NCI-H460 (cell line): ENCODE measurements around the gene CD101. TPM values are rescaled to one million over a fixed set of nuclear protein-coding genes. Genes with fewer than 3 reads are reported as not detected.

ENCODE experiments used
- DNase-seq: peaks from one replicate; pipeline ENCODE4 v3.0.0-alpha.2; 2016; ENCODE audit warnings: low read depth; ENCODE audit errors: extremely low read depth
- total RNA-seq: library from RNA; depleted of rRNA; stranded (reverse); fragments of >200 nt; shearing (Covaris generic); gene quantifications from 2 replicates; pipeline ENCODE4 v1.2.3, GENCODE V29; 2014

The CD101 gene
- total RNA-seq, 1 experiment from 2014 or later: 0.17 TPM

GRCh38 chr1:117010310-117010969, 8.9 kb downstream of the CD101 start:
- DNase-seq: no peak

- no peak for DNase-seq
These were observed 9.8 kb downstream of the CD101 start for GRCh38 chr1:117011334-117011733.

- DNase-seq: no peak
These were observed 11.8 kb downstream of the CD101 start for GRCh38 chr1:117013309-117013858.

- no peak for DNase-seq
These were observed 12.6 kb downstream of the CD101 start for GRCh38 chr1:117014209-117014608.

- DNase-seq: no peak
These were observed 14.2 kb downstream of the CD101 start for GRCh38 chr1:117015724-117016123.

GRCh38 chr1:117017062-117017461, 15.5 kb downstream of the CD101 start:
- DNase-seq: no peak

GRCh38 chr1:117017648-117018047, 16.1 kb downstream of the CD101 start:
- no peak for DNase-seq

GRCh38 chr1:117020526-117021156, 19.1 kb downstream of the CD101 start:
- DNase-seq: no peak

GRCh38 chr1:117022114-117022513, 20.6 kb downstream of the CD101 start:
- no peak for DNase-seq

- no peak for DNase-seq
These were observed 24.0 kb downstream of the CD101 start for GRCh38 chr1:117025568-117025967.

- no peak for DNase-seq
These were observed 24.8 kb downstream of the CD101 start for GRCh38 chr1:117026361-117026760.

- DNase-seq: no peak
These were observed 28.1 kb downstream of the CD101 start for GRCh38 chr1:117029685-117030084.

GRCh38 chr1:117030271-117030877, 28.8 kb downstream of the CD101 start:
- DNase-seq: no peak

GRCh38 chr1:117032266-117032665, 30.7 kb downstream of the CD101 start:
- DNase-seq: no peak

- no peak for DNase-seq
These were observed 31.4 kb downstream of the CD101 start for GRCh38 chr1:117032681-117033539.

GRCh38 chr1:117033772-117034171, 32.2 kb downstream of the CD101 start:
- DNase-seq: no peak

GRCh38 chr1:117034791-117035290, 33.3 kb downstream of the CD101 start:
- no peak for DNase-seq

GRCh38 chr1:117036018-117036461, 34.5 kb downstream of the CD101 start:
- DNase-seq: no peak

GRCh38 chr1:117037802-117038201, 36.2 kb downstream of the CD101 start:
- no peak for DNase-seq

GRCh38 chr1:117038236-117038635, 36.7 kb downstream of the CD101 start:
- no peak for DNase-seq

GRCh38 chr1:117044217-117044616, 42.7 kb downstream of the CD101 start:
- DNase-seq: no peak
